ENCODE results near the gene OCIAD1.

The OCIAD1 gene

GRCh38 chr4:48904541-48905142 is 73.8 kb downstream of the OCIAD1 start:
- no peak overlapping the region for H3K27ac ChIP-seq (ENCODE audit: insufficient read depth, low read length, poor library complexity, severe bottlenecking)
- H3K36me3 ChIP-seq (ENCODE audit: control insufficient read depth, insufficient read depth, low read length), result peaks cover 28% of the 10 kb centered on the region
- no peaks in the 10 kb centered on the region for H3K27me3 ChIP-seq (replicated peaks; ENCODE audit: control insufficient read depth, insufficient read depth, low read length, poor library complexity, severe bottlenecking)
- H3K4me1 ChIP-seq (ENCODE audit: control insufficient read depth, insufficient read depth, low read length, poor library complexity, severe bottlenecking), result peaks cover 15% of the 10 kb centered on the region
- H3K4me3 ChIP-seq (ENCODE audit: insufficient read depth, low read depth, low read length, poor library complexity, severe bottlenecking), result no peak overlapping the region
- H3K9me3 ChIP-seq (ENCODE audit: control insufficient read depth, low read length), result no peaks in the 10 kb centered on the region
- no peak for DNase-seq

GRCh38 chr4:48905363-48906015 is 74.6 kb downstream of the OCIAD1 start:
- DNase-seq, result no peak
- Histone ChIP-seq H3K4me3 (ENCODE audit: insufficient read depth, low read depth, low read length, poor library complexity, severe bottlenecking) (peak overlapping the region; percentile 55), H3K4me1 (ENCODE audit: control insufficient read depth, insufficient read depth, low read length, poor library complexity, severe bottlenecking) (peaks cover 15% of the 10 kb centered on the region), H3K36me3 (ENCODE audit: control insufficient read depth, insufficient read depth, low read length) (peaks cover 22% of the 10 kb centered on the region), H3K27ac (ENCODE audit: insufficient read depth, low read length, poor library complexity, severe bottlenecking) (peak overlapping the region; percentile 63), H3K9me3 (ENCODE audit: control insufficient read depth, low read length) (no peaks in the 10 kb centered on the region), H3K27me3 (replicated peaks; ENCODE audit: control insufficient read depth, insufficient read depth, low read length, poor library complexity, severe bottlenecking) (no peaks in the 10 kb centered on the region)

- peaks cover 15% of the 10 kb centered on the region for H3K4me1 ChIP-seq (ENCODE audit: control insufficient read depth, insufficient read depth, low read length, poor library complexity, severe bottlenecking)
- peak; percentile 72 to 78 (median 75) for DNase-seq
- no peaks in the 10 kb centered on the region for H3K9me3 ChIP-seq (ENCODE audit: control insufficient read depth, low read length)
- H3K27me3 ChIP-seq (replicated peaks; ENCODE audit: control insufficient read depth, insufficient read depth, low read length, poor library complexity, severe bottlenecking), result no peaks in the 10 kb centered on the region
- peaks cover 13% of the 10 kb centered on the region for H3K36me3 ChIP-seq (ENCODE audit: control insufficient read depth, insufficient read depth, low read length)
- peak within 1 kb of the TSS; percentile 63 for H3K27ac ChIP-seq (ENCODE audit: insufficient read depth, low read length, poor library complexity, severe bottlenecking)
- H3K4me3 ChIP-seq (ENCODE audit: insufficient read depth, low read depth, low read length, poor library complexity, severe bottlenecking), result peak within 1 kb of the TSS; percentile 55
Measured at GRCh38 chr4:48906206-48907173, 75.6 kb downstream of the OCIAD1 start, which contains the start of gene OCIAD2. Gene OCIAD2, minus strand, starts transcription at chr4:48906774. Its CDS starts 2,225 bp downstream, at chr4:48904549.

DNA sequence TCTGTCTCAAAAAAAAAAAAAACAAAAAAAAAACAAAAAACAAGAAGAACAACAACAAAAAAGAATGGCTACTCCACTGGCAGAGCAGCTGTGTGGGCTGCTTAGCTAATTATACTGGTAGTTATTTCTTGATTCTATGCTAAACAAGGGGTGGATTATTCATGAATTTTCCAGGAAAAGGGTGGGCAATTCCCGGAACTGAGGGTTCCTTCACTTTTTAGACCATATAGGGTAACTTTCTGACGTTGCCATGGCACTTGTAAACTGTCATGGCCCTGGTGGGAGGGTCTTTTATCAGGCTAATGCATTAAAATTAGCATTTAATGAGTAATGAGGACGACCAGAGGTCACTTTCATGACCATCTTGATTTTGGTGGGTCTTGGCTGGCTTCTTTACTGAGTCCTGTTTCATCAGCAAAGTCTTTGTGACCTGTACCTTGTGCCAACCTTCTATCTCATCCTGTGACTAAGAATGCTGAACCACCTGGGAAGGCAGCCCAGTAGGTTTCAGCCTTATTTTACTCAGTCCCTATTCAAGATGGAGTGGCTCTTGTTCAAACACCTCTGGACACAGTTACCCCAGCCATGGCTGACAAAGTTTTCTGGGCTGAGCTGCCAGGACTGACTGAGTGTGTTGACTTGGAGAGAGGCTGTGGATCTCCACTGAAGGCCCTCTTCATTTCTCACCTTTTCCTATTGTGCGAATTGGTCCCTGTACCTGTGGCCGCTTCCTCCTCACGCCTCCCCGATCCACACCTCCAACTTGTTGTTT is 77.0 kb downstream of the OCIAD1 start:
- H3K4me1 ChIP-seq (ENCODE audit: control insufficient read depth, insufficient read depth, low read length, poor library complexity, severe bottlenecking), result peaks cover 15% of the 10 kb centered on the region
- no peaks in the 10 kb centered on the region for H3K36me3 ChIP-seq (ENCODE audit: control insufficient read depth, insufficient read depth, low read length)
- no peak overlapping the region for H3K4me3 ChIP-seq (ENCODE audit: insufficient read depth, low read depth, low read length, poor library complexity, severe bottlenecking)
- no peaks in the 10 kb centered on the region for H3K9me3 ChIP-seq (ENCODE audit: control insufficient read depth, low read length)
- no peaks in the 10 kb centered on the region for H3K27me3 ChIP-seq (replicated peaks; ENCODE audit: control insufficient read depth, insufficient read depth, low read length, poor library complexity, severe bottlenecking)
- no peak for DNase-seq
- no peak overlapping the region for H3K27ac ChIP-seq (ENCODE audit: insufficient read depth, low read length, poor library complexity, severe bottlenecking)

- Histone ChIP-seq H3K27me3 (replicated peaks; ENCODE audit: control insufficient read depth, insufficient read depth, low read length, poor library complexity, severe bottlenecking) (no peaks in the 10 kb centered on the region), H3K4me3 (ENCODE audit: insufficient read depth, low read depth, low read length, poor library complexity, severe bottlenecking) (no peak overlapping the region), H3K4me1 (ENCODE audit: control insufficient read depth, insufficient read depth, low read length, poor library complexity, severe bottlenecking) (peaks cover 15% of the 10 kb centered on the region), H3K27ac (ENCODE audit: insufficient read depth, low read length, poor library complexity, severe bottlenecking) (no peak overlapping the region), H3K9me3 (ENCODE audit: control insufficient read depth, low read length) (no peaks in the 10 kb centered on the region), H3K36me3 (ENCODE audit: control insufficient read depth, insufficient read depth, low read length) (no peaks in the 10 kb centered on the region)
- no peak for DNase-seq
Measured at GRCh38 chr4:48908687-48909086, 77.8 kb downstream of the OCIAD1 start.

- no peaks in the 10 kb centered on the region for H3K9me3 ChIP-seq (ENCODE audit: control insufficient read depth, low read length)
- H3K27ac ChIP-seq (ENCODE audit: insufficient read depth, low read length, poor library complexity, severe bottlenecking), result no peak overlapping the region
- H3K36me3 ChIP-seq (ENCODE audit: control insufficient read depth, insufficient read depth, low read length), result no peaks in the 10 kb centered on the region
- no peak for DNase-seq
- H3K4me3 ChIP-seq (ENCODE audit: insufficient read depth, low read depth, low read length, poor library complexity, severe bottlenecking), result no peak overlapping the region
- H3K4me1 ChIP-seq (ENCODE audit: control insufficient read depth, insufficient read depth, low read length, poor library complexity, severe bottlenecking), result peaks cover 12% of the 10 kb centered on the region
- no peaks in the 10 kb centered on the region for H3K27me3 ChIP-seq (replicated peaks; ENCODE audit: control insufficient read depth, insufficient read depth, low read length, poor library complexity, severe bottlenecking)
Measured at GRCh38 chr4:48909697-48910096, 78.8 kb downstream of the OCIAD1 start.

- Histone ChIP-seq H3K4me3 (ENCODE audit: insufficient read depth, low read depth, low read length, poor library complexity, severe bottlenecking) (no peak overlapping the region), H3K4me1 (ENCODE audit: control insufficient read depth, insufficient read depth, low read length, poor library complexity, severe bottlenecking) (peaks cover 11% of the 10 kb centered on the region), H3K9me3 (ENCODE audit: control insufficient read depth, low read length) (no peaks in the 10 kb centered on the region), H3K27ac (ENCODE audit: insufficient read depth, low read length, poor library complexity, severe bottlenecking) (no peak overlapping the region), H3K36me3 (ENCODE audit: control insufficient read depth, insufficient read depth, low read length) (no peaks in the 10 kb centered on the region), H3K27me3 (replicated peaks; ENCODE audit: control insufficient read depth, insufficient read depth, low read length, poor library complexity, severe bottlenecking) (peaks cover 2% of the 10 kb centered on the region)
- no peak for DNase-seq
Measured at GRCh38 chr4:48910511-48910910, 79.6 kb downstream of the OCIAD1 start.
